SU-DHL-6 (cell line): ENCODE data around the gene DGKB.

Experiments
- EZH2phosphoT487 ChIP-seq: fragments of 200-600 bp; sonication (generic), shearing (Covaris generic); conservative IDR thresholded peaks from 2 replicates; pipeline ENCODE4 v1.6.1; 2018; ENCODE audit warnings: mild to moderate bottlenecking, antibody characterized with exemption, low read length, moderate library complexity, mixed read lengths
- TF ChIP-seq, protein P1 (sequence below): fragments of 200-600 bp; sonication (generic); IDR thresholded peaks from one replicate; pipeline ENCODE4 v1.5.1; 2017; ENCODE audit warnings: antibody characterized with exemption, mild to moderate bottlenecking, low read length, moderate library complexity; ENCODE audit not compliant: insufficient read depth, poor library complexity, severe bottlenecking

DNA sequence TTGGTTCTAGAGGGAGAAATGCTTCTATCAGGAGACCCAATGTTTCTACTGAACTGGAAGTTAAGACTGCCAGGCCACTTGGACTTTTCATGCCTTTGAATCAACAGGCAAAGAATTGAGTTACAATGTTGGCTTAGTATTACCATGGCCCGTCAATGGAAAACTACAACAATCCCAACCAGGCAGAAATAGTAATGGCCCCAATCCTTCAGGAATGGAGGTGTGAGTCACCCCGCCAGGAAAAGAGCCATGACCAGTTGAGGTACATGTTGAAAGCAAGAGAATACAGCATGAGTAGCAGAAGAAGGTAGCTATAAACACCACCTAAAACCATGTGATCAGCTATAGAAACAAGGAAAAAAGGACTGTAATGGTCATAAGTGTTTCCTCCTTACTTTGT is 101.9 kb downstream of the DGKB start:
- TF ChIP-seq, protein P1, sequence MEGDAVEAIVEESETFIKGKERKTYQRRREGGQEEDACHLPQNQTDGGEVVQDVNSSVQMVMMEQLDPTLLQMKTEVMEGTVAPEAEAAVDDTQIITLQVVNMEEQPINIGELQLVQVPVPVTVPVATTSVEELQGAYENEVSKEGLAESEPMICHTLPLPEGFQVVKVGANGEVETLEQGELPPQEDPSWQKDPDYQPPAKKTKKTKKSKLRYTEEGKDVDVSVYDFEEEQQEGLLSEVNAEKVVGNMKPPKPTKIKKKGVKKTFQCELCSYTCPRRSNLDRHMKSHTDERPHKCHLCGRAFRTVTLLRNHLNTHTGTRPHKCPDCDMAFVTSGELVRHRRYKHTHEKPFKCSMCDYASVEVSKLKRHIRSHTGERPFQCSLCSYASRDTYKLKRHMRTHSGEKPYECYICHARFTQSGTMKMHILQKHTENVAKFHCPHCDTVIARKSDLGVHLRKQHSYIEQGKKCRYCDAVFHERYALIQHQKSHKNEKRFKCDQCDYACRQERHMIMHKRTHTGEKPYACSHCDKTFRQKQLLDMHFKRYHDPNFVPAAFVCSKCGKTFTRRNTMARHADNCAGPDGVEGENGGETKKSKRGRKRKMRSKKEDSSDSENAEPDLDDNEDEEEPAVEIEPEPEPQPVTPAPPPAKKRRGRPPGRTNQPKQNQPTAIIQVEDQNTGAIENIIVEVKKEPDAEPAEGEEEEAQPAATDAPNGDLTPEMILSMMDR = no peak
- TF ChIP-seq EZH2phosphoT487 = no peak
